ENCODE data around the gene PCSK7. TPM values are rescaled to one million over a fixed set of nuclear protein-coding genes. Genes with fewer than 3 reads are reported as not detected.

PCSK7 gene
- total RNA-seq, 1 experiment from 2014 or later, result 132 TPM

- Mint-ChIP-seq H3K27ac (ENCODE audit: unreplicated experiment) (peak overlapping the region; percentile 96), H3K36me3 (ENCODE audit: insufficient read depth, unreplicated experiment) (peaks cover 55% of the 10 kb centered on the region), H3K27me3 (ENCODE audit: insufficient read depth, unreplicated experiment) (no peaks in the 10 kb centered on the region), H3K4me1 (ENCODE audit: low read depth, unreplicated experiment) (peaks cover 34% of the 10 kb centered on the region), H3K9me3 (ENCODE audit: unreplicated experiment) (no peaks in the 10 kb centered on the region), H3K4me3 (ENCODE audit: unreplicated experiment) (peak overlapping the region; percentile 97)
- Histone ChIP-seq H3K4me3 (ENCODE audit: low read depth, low read length) (peak overlapping the region; percentile 87), H3K27me3 (replicated peaks; ENCODE audit: control insufficient read depth, insufficient read depth, low read length) (no peaks in the 10 kb centered on the region), H3K36me3 (ENCODE audit: control insufficient read depth, insufficient read depth, low read length) (peaks cover 9% of the 10 kb centered on the region), H3K9me3 (no peaks in the 10 kb centered on the region), H3K4me1 (peaks cover 32% of the 10 kb centered on the region)
- no peak for DNase-seq
- no TSS peak for BruUV-seq (replicated peaks)
- intact Hi-C loops (cut with micrococcal nuclease; ENCODE audit: unreplicated experiment), result no loop called here
- TF ChIP-seq CTCF (IDR thresholded peaks at IDR 0.05; ENCODE audit: insufficient read depth in 1 of 2, low read depth in 1 of 2, low read length in 1 of 2, severe bottlenecking in 1 of 2, unreplicated experiment in 1 of 2), result no peak
- POLR2A ChIA-PET, result interaction anchor here (1.0 kb wide), 1 partner anchor 36 kb away, joined by 15 read pairs; the partner anchor contains the start of gene PAFAH1B2
- CTCF ChIA-PET, result interaction anchor here (0.6 to 4.0 kb wide), 7 partner anchors 15 to 315 kb away, joined by 3 to 38 read pairs (median 3); partner anchors contain the start of gene PAFAH1B2
Observed at GRCh38 chr11:117180020-117180419, 51.9 kb downstream of the PCSK7 start.

- no peaks in the 10 kb centered on the region for H3K9me3 ChIP-seq
- peaks cover 62% of the 10 kb centered on the region for H3K36me3 Mint-ChIP-seq (ENCODE audit: insufficient read depth, unreplicated experiment)
- H3K27ac Mint-ChIP-seq (ENCODE audit: unreplicated experiment), result peak overlapping the region; percentile 96
- H3K27me3 ChIP-seq (replicated peaks; ENCODE audit: control insufficient read depth, insufficient read depth, low read length), result no peaks in the 10 kb centered on the region
- peak overlapping the region; percentile 87 for H3K4me3 ChIP-seq (ENCODE audit: low read depth, low read length)
- peaks cover 9% of the 10 kb centered on the region for H3K36me3 ChIP-seq (ENCODE audit: control insufficient read depth, insufficient read depth, low read length)
- H3K4me3 Mint-ChIP-seq (ENCODE audit: unreplicated experiment), result peak overlapping the region; percentile 97
- POLR2A ChIA-PET, result interaction anchor here (0.6 to 1.9 kb wide), 12 partner anchors 20 to 359 kb away, joined by 3 to 21 read pairs (median 6); partner anchors contain the start of genes CEP164, PAFAH1B2 and TAGLN
- no peaks in the 10 kb centered on the region for H3K27me3 Mint-ChIP-seq (ENCODE audit: insufficient read depth, unreplicated experiment)
- intact Hi-C loops (cut with micrococcal nuclease; ENCODE audit: unreplicated experiment), result no loop called here
- CTCF ChIA-PET, result interaction anchor here (1.0 to 4.0 kb wide), 8 partner anchors 16 to 406 kb away, joined by 3 to 38 read pairs (median 4); partner anchors contain the start of genes BUD13, PAFAH1B2 and PCSK7
- peaks cover 27% of the 10 kb centered on the region for H3K4me1 ChIP-seq
- peaks cover 30% of the 10 kb centered on the region for H3K4me1 Mint-ChIP-seq (ENCODE audit: low read depth, unreplicated experiment)
- H3K9me3 Mint-ChIP-seq (ENCODE audit: unreplicated experiment), result no peaks in the 10 kb centered on the region
- no peak for TF ChIP-seq CTCF (IDR thresholded peaks at IDR 0.05; ENCODE audit: insufficient read depth in 1 of 2, low read depth in 1 of 2, low read length in 1 of 2, severe bottlenecking in 1 of 2, unreplicated experiment in 1 of 2)
- no TSS peak for BruUV-seq (replicated peaks)
- peak; percentile 75 to 81 for DNase-seq
Observed at GRCh38 chr11:117179048-117179999, 52.5 kb downstream of the PCSK7 start.

All from Caco-2 (cell line).